ENCODE measurements around the gene PTPRN.

GRCh38 chr2:219245148-219245898 is 63.9 kb downstream of the PTPRN start, which contains the start of the genes GLB1L and STK16:
- TF ChIP-seq CTCF (conservative IDR thresholded peaks at IDR 0.05; ENCODE audit: low read depth in 2 of 2), result no peak
- no peak for TF ChIP-seq STAT1 (IDR thresholded peaks at IDR 0.05; ENCODE audit: unreplicated experiment)
- no peak for TF ChIP-seq EZH2 (IDR thresholded peaks at IDR 0.05; ENCODE audit: low read depth, unreplicated experiment)
- no peak for TF ChIP-seq EZH2phosphoT487 (IDR thresholded peaks at IDR 0.05; ENCODE audit: unreplicated experiment)
- peak; percentile 84 for TF ChIP-seq ETS1 (IDR thresholded peaks at IDR 0.05)
- TF ChIP-seq POLR2AphosphoS5 (IDR thresholded peaks at IDR 0.05; ENCODE audit: low read depth), result peak; percentile 91

Data from GM23338 (cell line).